Muscle of back (tissue), 13 donors: ENCODE measurements around the gene SLC6A2. TPM values are rescaled to one million over a fixed set of nuclear protein-coding genes. Genes with fewer than 3 reads are reported as not detected.
A peak's percentile ranks its signal among the peaks of the same experiment; 100 is the strongest.
"Not testable (repeated sequence)": the region's sequence is repeated elsewhere in the genome, so short reads cannot be mapped to it uniquely, and the experiment has no call there.

Experiments
- DNase-seq, 3 donors: peaks; one replicate each; pipeline versions ENCODE4 v3.0.0 to v3.0.0-alpha.2; 2013
- long read RNA-seq, 9 donors: transcript quantifications; one replicate each; lab custom pipeline, GENCODE V29; 2026
- polyA plus RNA-seq, 10 donors: library from polyadenylated mRNA; unstranded; fragments of 120-200 nt; gene quantifications; one replicate each; pipeline ENCODE4 v1.2.1, GENCODE V29; 2013; ENCODE audit not compliant: insufficient read length in 10 of 10

SLC6A2 gene
- 1 to 10 TPM in 9 of 10 donors, under 1 TPM in 1; 0.80 to 2.7 (median 1.8) TPM for polyA plus RNA-seq
- long read RNA-seq, donor 1: 0 reads
- long read RNA-seq, donor 2: 0 reads
- long read RNA-seq, donor 3: 0 reads
- long read RNA-seq, donor 4: 0 reads
- long read RNA-seq, donor 5: 0 reads
- long read RNA-seq, donor 6: 0 reads
- long read RNA-seq, donor 7: 0 reads
- long read RNA-seq, donor 8: 0 reads
- long read RNA-seq, donor 9: 0 reads

- DNase-seq: peak in 2 of 3 donors; percentile 51 to 84
Measured at GRCh38 chr16:55655897-55656681, at the start of gene SLC6A2. SLC6A2 (plus strand) TSS chr16:55655988; CDS start chr16:55656695, 707 bp downstream.

- no peak for DNase-seq
Measured at GRCh38 chr16:55613613-55614335, 42.0 kb upstream of the SLC6A2 start.

- DNase-seq: no peak
Measured at GRCh38 chr16:55615071-55615470, 40.7 kb upstream of the SLC6A2 start.

- DNase-seq: not testable (repeated sequence)
Measured at GRCh38 chr16:55615670-55616069, 40.1 kb upstream of the SLC6A2 start.

- DNase-seq: no peak
Measured at GRCh38 chr16:55621771-55622170, 34.0 kb upstream of the SLC6A2 start.

GRCh38 chr16:55622272-55622671 lies 33.5 kb upstream of the SLC6A2 start:
- no peak for DNase-seq

- no peak for DNase-seq
Measured at GRCh38 chr16:55622930-55623561, 32.7 kb upstream of the SLC6A2 start.

GRCh38 chr16:55623640-55624039 lies 32.1 kb upstream of the SLC6A2 start:
- no peak for DNase-seq

- no peak for DNase-seq
Measured at GRCh38 chr16:55624696-55625095, 31.1 kb upstream of the SLC6A2 start.

- no peak for DNase-seq
Measured at GRCh38 chr16:55625843-55626242, 29.9 kb upstream of the SLC6A2 start.

- no peak for DNase-seq
Measured at GRCh38 chr16:55628306-55628968, 27.4 kb upstream of the SLC6A2 start.

GRCh38 chr16:55630774-55631173 lies 25.0 kb upstream of the SLC6A2 start:
- no peak for DNase-seq

GRCh38 chr16:55632259-55632658 lies 23.5 kb upstream of the SLC6A2 start:
- no peak for DNase-seq

GRCh38 chr16:55634193-55634592 lies 21.6 kb upstream of the SLC6A2 start:
- DNase-seq: no peak

- no peak for DNase-seq
Measured at GRCh38 chr16:55638256-55638655, 17.5 kb upstream of the SLC6A2 start.

- no peak for DNase-seq
Measured at GRCh38 chr16:55640701-55641327, 15.0 kb upstream of the SLC6A2 start.

GRCh38 chr16:55641430-55642056 lies 14.2 kb upstream of the SLC6A2 start:
- DNase-seq: no peak

- DNase-seq: no peak
Measured at GRCh38 chr16:55642611-55643010, 13.2 kb upstream of the SLC6A2 start.

GRCh38 chr16:55643161-55643970 lies 12.4 kb upstream of the SLC6A2 start:
- DNase-seq: no peak

- no peak for DNase-seq
Measured at GRCh38 chr16:55645986-55646385, 9.8 kb upstream of the SLC6A2 start.
